Measurements from ENCODE around the gene PRR14. TPM values are rescaled to one million over a fixed set of nuclear protein-coding genes. Genes with fewer than 3 reads are reported as not detected.

Gene PRR14
- total RNA-seq, 1 donor from 2014 or later = 3.5 TPM

DNA sequence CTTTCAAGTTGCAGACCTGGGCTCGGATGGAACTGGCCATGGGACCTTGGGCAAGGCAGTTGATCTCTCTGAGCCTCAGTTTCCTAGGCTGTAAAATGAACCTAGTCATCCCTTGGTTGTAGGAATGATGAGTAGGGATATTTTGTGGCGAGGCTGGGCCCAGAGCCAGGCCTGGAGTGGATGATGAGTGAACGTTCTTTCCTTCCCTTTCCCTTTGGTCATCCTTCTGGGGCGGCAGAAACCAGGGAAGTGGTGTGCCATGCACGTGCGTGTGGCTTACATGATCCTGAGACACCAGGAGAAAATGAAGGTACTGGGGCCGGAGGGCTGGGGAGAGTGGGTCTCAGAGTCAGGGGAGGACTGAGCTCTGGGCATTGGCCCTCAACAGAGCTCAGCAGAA, 15.9 kb downstream of the PRR14 start:
- Mint-ChIP-seq H3K4me3 (no peak overlapping the region), H3K27ac (no peak overlapping the region), H3K27me3 (ENCODE audit: insufficient read depth, low read depth) (no peaks in the 10 kb centered on the region), H3K4me1 (peaks cover 10% of the 10 kb centered on the region), H3K36me3 (peaks cover 21% of the 10 kb centered on the region), H3K9me3 (no peaks in the 10 kb centered on the region)
- TF ChIP-seq, protein P1, sequence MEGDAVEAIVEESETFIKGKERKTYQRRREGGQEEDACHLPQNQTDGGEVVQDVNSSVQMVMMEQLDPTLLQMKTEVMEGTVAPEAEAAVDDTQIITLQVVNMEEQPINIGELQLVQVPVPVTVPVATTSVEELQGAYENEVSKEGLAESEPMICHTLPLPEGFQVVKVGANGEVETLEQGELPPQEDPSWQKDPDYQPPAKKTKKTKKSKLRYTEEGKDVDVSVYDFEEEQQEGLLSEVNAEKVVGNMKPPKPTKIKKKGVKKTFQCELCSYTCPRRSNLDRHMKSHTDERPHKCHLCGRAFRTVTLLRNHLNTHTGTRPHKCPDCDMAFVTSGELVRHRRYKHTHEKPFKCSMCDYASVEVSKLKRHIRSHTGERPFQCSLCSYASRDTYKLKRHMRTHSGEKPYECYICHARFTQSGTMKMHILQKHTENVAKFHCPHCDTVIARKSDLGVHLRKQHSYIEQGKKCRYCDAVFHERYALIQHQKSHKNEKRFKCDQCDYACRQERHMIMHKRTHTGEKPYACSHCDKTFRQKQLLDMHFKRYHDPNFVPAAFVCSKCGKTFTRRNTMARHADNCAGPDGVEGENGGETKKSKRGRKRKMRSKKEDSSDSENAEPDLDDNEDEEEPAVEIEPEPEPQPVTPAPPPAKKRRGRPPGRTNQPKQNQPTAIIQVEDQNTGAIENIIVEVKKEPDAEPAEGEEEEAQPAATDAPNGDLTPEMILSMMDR (IDR thresholded peaks at IDR 0.05) = no peak
- no peak for TF ChIP-seq EZH2phosphoT487 (IDR thresholded peaks at IDR 0.05)
- TF ChIP-seq EZH2 (IDR thresholded peaks at IDR 0.05) = no peak
- Histone ChIP-seq H4K20me1 (ENCODE audit: low read depth) (peaks cover 36% of the 10 kb centered on the region), H3K4me3 (no peak overlapping the region), H3K9me3 (ENCODE audit: low read depth) (no peaks in the 10 kb centered on the region), H3F3A (ENCODE audit: low read depth) (no peaks in the 10 kb centered on the region), H3K27me3 (peaks cover 2% of the 10 kb centered on the region), H2AFZ (replicated peaks) (no peak overlapping the region), H3K36me3 (no peaks in the 10 kb centered on the region), H3K79me2 (ENCODE audit: low read depth) (peaks cover 11% of the 10 kb centered on the region), H3K9ac (no peak overlapping the region), H3K4me1 (no peaks in the 10 kb centered on the region), H3K4me2 (no peak overlapping the region), H3K27ac (no peak overlapping the region)
- DNase-seq (ENCODE audit: low spot score) = no peak

DNA sequence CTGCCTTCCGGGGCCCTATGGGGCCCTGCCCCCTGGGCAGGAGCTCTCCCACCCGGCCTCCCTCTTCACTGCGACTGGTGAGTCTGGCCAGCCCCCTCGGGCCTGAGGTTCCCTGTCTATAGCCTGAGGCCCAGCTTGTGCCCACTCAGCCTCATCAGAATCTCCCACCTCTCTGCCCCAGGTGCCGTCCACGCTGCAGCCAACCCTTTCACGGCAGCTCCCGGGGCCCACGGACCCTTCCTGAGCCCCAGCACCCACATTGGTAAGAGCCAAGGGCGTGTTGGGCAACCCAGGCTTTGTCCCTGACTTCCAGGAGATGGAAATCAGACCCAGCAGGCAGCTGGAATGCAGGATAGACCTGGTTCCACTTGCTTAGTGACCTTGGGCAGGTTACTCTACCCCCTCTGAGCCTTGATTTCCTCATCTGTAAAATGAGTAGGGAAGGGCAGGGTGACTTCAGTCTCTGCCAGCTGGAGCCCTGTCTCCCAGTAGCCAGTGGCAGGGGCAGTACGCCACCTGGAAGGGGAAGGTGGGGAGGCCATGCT, 16.7 kb downstream of the PRR14 start:
- Mint-ChIP-seq H3K27ac (no peak overlapping the region), H3K27me3 (ENCODE audit: insufficient read depth, low read depth) (no peaks in the 10 kb centered on the region), H3K9me3 (no peaks in the 10 kb centered on the region), H3K4me1 (peaks cover 8% of the 10 kb centered on the region), H3K4me3 (no peak overlapping the region), H3K36me3 (peaks cover 23% of the 10 kb centered on the region)
- TF ChIP-seq, protein P1 (IDR thresholded peaks at IDR 0.05) = no peak
- TF ChIP-seq EZH2phosphoT487 (IDR thresholded peaks at IDR 0.05) (no peak), EZH2 (IDR thresholded peaks at IDR 0.05) (no peak)
- Histone ChIP-seq H3K79me2 (ENCODE audit: low read depth) (peaks cover 11% of the 10 kb centered on the region), H3K36me3 (no peaks in the 10 kb centered on the region), H3K9ac (no peak overlapping the region), H3K9me3 (ENCODE audit: low read depth) (no peaks in the 10 kb centered on the region), H3K4me1 (no peaks in the 10 kb centered on the region), H3K27ac (no peak overlapping the region), H3K4me3 (no peak overlapping the region), H3K4me2 (no peak overlapping the region), H3F3A (ENCODE audit: low read depth) (no peaks in the 10 kb centered on the region), H4K20me1 (ENCODE audit: low read depth) (peaks cover 29% of the 10 kb centered on the region), H2AFZ (replicated peaks) (no peak overlapping the region), H3K27me3 (peaks cover 9% of the 10 kb centered on the region)
- DNase-seq (ENCODE audit: low spot score) = no peak

DNA sequence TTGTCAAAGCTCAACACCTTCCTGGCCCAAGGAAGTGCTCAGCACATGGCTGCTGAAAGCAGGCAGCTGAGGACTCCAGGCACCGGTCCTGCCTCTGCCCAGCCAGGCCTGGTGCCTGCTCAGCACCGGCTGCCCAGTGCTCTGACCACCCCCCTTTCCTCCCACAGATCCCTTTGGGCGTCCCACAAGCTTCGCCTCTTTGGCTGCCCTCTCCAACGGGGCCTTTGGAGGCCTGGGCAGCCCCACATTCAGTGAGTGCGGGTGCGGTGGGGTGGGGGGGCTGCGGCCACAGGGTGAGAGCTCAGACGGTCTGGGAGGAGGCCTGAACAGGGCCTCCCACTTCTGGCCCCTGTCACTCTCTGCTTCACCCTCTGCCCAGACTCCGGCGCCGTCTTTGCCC, 17.6 kb downstream of the PRR14 start:
- TF ChIP-seq EZH2 (IDR thresholded peaks at IDR 0.05) (no peak), EZH2phosphoT487 (IDR thresholded peaks at IDR 0.05) (no peak)
- TF ChIP-seq, protein P1 (IDR thresholded peaks at IDR 0.05) = no peak
- Histone ChIP-seq H2AFZ (replicated peaks) (no peak overlapping the region), H3K36me3 (no peaks in the 10 kb centered on the region), H4K20me1 (ENCODE audit: low read depth) (peaks cover 23% of the 10 kb centered on the region), H3F3A (ENCODE audit: low read depth) (no peaks in the 10 kb centered on the region), H3K9me3 (ENCODE audit: low read depth) (no peaks in the 10 kb centered on the region), H3K27me3 (peaks cover 19% of the 10 kb centered on the region), H3K79me2 (ENCODE audit: low read depth) (peaks cover 4% of the 10 kb centered on the region), H3K27ac (no peak overlapping the region), H3K4me3 (no peak overlapping the region), H3K9ac (no peak overlapping the region), H3K4me2 (no peak overlapping the region), H3K4me1 (no peaks in the 10 kb centered on the region)
- Mint-ChIP-seq H3K9me3 (no peaks in the 10 kb centered on the region), H3K27ac (no peak overlapping the region), H3K36me3 (peaks cover 17% of the 10 kb centered on the region), H3K27me3 (ENCODE audit: insufficient read depth, low read depth) (no peaks in the 10 kb centered on the region), H3K4me1 (peaks cover 4% of the 10 kb centered on the region), H3K4me3 (no peak overlapping the region)
- DNase-seq (ENCODE audit: low spot score) = no peak
